Activated CD8-positive, alpha-beta memory T cell treated with anti-CD3 and anti-CD28 coated beads for 24 hours (primary cell): Measurements from ENCODE around the gene RYR1.
"Not testable (repeated sequence)": the region's sequence is repeated elsewhere in the genome, so short reads cannot be mapped to it uniquely, and the experiment has no call there.

ENCODE experiments used
- DNase-seq: peaks from one replicate; pipeline ENCODE4 v3.0.0-alpha.2; 2020

Gene RYR1

DNA sequence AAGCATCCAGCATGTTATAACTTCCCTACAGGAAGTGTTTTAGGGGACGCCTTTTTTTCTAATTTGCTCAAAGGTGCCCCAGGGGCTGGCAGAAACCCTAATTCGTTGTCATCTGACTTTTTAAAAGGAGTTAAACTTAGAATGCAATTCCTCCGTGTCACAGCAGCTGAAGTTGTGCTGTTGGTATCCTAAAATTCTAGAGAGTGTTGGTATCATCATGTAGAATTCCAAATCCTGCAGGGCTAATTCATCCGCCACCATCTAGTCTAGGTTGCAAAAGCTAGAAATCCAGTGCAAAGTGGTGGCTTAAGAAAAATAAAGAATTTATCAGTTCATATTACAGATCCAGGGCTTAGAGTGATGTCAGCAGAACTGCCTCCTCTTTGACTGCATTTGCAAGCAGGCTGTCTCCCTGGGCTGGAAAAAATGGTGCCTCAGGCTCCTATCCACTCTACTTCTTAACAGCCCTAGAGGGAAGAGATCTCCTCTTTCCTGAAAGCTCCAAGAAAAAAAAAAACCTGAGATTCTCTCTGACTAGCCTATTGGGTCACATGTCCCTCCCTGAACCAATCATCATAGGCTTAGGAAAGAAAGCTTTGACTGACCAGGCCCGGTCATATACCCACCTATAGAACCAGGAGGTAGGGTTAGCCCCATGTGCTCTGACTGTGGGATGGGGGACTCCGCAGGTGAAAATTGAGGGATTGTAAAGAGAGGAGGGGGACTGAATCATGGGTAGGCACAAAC, 111.3 kb downstream of the RYR1 start:
- DNase-seq = no peak

DNA sequence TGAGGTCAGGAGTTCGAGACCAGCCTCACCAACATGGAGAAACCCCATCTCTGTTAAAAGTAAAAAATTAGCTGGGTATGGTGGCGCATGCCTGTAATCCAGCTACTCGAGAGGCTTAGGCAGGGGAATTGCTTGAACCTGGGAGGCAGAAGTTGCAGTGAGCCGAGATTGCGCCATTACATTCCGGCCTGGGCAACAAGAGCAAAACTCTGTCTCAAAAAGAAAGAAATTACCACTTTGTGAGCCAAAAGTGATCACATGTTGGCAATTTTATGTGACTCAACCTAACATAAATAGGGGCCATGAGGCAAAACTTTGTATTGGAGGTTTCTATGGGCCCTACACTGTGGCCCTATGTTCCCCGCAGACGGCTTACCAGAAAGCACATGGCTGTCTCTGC, 112.1 kb downstream of the RYR1 start:
- DNase-seq = no peak

DNA sequence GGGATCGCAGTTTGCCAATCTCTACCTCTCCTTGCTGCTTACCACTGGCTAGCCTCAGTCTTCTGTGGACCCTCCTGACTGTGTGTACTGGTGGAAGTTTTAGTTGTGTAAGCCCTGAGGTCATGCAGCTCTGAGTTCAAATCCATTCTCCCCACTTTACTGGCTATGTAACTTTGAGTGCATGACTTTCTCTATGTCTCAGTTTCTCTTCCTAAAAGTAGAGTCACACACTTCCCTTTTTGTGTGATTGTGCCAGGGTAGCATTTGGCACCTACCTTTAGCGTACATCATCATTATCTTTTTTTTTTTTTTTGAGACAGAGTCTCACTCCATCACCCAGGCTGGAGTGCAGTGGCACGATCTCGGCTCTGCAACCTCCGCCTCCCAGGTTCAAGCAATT, 113.9 kb downstream of the RYR1 start:
- DNase-seq = no peak

DNA sequence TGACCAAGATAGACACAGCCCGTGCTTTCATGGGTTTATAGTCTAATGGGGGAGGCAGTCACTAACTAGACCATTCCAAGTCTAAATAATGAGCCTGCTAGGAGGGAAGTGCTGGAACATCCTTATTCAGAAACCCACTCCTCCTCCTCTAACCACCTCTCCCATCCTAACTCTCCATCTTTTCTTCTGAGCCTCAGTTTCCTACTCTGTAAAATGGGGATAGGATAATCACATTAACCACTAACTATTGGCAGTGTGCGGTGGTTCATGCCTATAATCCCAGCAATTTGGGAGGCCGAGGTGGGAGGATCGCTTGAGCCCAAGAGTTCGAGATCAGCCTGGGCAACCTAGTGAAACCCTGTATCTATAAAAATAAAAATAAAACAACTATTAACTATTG, 115.6 kb downstream of the RYR1 start:
- DNase-seq = no peak

DNA sequence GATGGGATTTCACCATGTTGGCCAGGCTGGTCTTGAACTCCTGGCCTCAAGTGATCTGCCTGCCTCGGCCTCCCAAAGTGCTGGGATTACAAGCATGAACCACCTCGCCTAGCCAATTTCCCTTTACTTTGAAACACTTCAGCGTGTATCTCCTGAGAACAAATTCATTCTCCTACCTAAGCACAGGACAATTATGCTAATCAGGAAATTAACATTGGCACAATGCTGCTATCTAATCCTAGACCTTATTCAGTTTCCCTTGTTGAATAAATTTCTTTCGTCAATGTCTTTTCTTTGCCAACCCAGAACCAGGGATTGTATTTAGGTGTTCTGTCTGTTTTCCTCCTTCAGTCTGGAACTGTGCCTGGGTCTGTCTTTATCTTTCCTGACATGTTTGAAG, 116.5 kb downstream of the RYR1 start:
- no peak for DNase-seq

DNA sequence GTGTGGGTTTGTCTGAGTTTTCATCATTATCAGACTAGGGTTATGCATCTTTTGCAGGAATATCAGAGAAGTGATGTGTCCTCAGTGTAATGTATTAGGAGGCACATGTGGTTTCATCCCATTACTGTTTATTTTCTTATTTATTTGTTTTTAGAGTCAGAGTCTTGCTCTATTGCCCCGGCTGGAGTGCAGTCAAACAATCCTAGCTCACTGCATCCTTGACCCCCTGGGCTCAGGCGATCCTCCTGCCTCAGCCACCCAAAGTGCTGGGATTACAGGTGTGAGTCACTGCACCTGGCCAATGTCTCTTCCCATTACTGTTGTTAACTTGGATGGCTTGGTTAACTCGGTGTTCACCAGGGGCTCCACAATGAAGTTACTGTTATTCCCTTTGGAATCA, 116.9 kb downstream of the RYR1 start:
- DNase-seq = no peak

DNA sequence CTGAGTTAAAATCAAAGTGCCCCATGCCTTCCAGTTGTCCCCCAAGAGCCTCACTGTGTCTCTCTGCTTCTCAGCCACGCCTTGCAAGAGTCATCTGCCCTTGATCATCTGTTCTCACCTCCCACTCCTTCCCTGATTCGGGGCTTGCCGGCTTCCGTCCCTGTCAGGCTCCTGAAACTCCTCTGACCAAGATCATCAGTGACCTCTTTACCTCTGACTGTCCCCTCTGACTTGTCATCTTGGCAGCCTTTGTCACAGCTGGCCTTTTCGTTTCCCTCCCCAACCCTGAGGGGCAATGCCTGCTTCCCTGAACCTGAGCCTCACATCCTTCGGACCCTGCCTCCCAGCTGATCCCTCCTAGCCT, 117.9 kb downstream of the RYR1 start:
- peak; percentile 76 for DNase-seq

DNA sequence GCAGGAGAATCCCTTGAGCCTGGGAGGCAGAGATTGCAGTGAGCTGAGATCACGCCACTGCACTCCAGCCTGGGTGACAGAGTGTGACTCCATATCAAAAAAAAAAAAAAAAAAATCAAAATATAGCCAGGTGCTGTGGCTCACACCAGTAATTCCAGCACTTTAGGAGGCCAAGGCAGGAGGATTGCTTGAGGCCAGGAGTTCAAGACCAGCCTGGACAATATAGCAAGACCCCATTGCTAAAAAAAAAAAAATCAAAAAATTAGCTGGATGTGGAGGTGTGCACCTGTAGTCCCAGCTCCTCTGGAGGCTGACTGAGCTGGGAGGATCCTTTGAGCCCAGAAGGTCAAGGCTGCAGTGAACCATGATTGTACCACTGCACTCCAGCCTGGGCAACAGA, 119.7 kb downstream of the RYR1 start:
- not testable (repeated sequence) for DNase-seq

DNA sequence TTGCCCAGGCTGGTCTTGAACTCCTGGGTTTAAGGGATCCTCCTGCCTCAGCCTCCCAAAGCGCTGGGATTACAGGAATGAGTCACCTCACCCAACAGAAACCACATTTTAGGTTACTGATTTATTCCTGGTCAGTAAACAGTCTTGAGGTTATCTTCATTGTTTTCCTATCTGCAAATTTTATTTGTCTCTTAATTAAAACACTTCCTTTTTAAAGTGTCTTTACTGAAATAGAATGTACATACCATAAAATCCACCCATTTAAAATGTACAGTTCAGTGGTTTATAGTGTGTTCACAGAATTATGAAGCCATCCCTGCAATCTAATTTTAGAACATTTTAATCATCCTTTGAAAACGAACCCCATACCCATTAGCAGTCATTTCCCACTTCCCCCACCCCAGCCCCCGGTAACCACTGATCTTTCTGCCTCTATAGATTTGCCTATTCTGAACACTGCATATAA, 121.2 kb downstream of the RYR1 start:
- no peak for DNase-seq

DNA sequence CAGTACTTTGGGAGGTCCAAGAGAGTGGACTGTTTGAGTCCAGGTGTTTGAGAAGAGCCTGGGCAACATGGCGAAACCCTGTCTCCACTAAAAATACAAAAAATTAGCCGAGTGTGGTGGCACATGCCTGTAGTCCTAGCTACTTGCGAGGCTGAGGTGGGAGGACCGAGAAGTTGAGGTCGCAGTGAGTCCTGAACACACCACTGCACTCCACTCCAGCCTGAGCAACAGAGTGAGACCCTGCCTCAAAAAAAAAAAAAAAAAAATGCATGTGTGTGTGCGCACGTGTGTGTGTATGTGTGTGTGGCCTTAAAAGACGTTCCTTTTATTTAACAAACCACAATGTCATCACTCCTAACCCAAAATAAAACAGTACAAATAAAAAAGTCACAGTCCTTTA, 121.7 kb downstream of the RYR1 start:
- no peak for DNase-seq

DNA sequence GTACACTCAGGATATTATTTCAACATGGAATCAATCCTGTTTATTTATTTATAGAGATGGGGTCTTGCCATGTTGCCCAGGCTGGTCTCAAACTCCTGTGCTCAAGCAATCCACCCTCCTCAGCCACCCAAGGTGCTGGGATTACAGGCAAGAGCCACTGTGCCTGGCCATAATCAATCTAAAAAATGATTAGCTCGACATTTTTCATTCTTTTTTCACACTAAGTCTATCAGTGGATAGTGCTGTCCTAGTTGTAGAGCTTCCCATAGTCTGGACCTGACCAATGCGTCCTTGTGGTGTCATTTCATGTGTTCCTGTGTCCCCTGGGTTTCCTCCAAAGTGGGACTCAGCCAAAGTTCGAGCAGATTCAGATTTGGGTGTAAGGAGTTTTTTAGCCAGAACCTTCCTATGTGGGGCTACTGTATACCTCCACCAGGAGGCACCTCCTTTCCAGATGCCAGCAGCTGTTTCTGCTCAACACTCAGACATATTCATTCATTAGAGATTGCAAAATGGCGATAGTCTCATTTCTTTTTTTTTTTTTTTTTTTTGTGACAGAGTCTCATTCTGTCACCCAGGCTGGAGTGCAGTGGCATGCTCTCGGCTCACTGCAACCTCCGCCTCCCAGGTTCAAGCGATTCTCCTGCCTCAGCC, 123.2 kb downstream of the RYR1 start:
- DNase-seq = no peak

DNA sequence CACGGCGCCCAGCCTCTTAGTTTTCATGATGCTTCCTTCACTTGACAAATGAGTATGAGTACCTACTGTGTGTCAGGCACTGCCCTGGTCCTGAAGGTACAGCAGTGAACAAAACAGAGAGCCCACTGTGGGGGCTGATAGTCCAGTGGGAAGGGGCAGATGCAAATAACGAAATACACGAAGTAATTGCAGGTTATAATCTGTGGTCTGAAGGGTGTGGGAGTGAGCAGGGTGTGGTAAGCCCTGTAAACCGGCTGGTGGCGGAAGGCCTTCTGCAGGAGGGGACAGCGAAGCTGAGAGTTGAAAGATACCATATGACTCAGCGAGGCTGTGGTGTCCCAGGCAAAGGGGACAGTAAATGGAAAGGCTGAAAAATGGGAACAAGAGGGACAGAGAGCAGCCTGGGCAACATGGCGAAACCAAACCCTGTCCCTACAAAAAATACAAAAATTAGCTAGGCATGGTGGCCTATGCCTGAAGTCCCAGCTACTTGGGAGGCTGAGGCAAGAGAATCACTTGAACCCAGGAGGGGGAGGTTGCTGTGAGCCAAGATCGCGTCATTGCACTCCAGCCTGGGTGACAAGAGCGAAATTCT, 123.8 kb downstream of the RYR1 start:
- no peak for DNase-seq

DNA sequence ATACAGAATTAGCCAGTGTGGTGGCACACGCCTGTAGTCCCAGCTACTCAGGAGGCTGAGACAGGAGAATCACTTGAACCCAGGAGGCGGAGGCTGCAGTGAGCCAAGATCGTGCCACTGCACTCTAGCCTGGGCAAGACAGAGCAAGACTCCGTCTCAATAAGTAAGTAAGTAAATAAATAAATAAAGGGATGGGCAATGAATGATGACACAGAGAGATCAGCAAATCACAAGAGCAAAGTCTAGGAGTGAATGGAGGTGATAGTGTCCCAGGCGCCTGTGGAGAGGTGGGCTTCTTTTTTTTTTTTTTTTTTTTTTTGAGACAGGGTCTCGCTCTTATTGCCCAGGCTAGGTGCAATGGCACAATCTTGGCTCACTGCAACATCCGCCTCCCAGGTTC, 125.4 kb downstream of the RYR1 start:
- DNase-seq = not testable (repeated sequence)

DNA sequence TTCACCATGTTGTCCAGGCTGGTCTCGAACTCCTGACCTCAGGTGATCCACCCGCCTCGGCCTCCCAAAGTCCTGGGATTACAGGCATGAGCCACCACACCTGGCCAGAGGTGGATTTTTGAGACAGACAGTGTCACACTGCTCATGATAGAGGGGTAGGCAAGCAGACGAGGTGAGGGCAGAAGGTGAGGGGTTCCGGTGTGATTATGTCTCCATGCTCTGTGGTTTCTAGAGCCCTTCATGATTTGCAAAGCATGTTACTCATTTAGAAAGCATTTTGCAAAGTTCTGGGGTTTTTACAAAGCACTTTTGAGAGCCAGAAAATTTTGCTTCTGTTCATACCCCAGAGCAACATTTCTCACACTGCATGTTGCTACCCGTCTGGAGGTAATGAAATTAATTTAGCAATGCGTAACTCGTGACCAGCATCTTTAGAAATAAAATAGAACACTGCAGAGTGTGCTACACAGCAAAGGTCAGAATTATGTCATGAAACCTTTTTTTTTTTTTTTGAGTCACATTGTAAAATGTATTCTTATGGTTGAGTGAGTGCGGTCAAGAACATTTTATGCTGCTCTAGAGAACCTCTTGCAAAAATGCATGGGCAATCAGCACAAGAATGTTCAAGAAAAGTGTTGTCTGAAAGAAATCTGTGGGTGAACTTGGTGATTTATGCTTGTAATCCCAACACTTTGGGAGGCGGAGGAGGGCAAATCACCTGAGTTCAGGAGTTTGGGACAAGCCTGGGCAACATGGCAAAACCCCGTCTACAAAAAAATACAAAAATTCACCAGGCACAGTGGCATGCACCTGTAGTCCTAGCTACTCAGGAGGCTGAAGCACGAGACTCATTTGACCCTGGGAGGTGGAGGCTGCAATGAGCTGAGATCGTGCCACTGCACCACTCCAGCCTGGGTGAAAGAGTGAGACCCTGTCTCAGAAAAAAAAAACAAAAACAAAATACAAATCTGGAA, 126.2 kb downstream of the RYR1 start:
- peak; percentile 65 for DNase-seq

DNA sequence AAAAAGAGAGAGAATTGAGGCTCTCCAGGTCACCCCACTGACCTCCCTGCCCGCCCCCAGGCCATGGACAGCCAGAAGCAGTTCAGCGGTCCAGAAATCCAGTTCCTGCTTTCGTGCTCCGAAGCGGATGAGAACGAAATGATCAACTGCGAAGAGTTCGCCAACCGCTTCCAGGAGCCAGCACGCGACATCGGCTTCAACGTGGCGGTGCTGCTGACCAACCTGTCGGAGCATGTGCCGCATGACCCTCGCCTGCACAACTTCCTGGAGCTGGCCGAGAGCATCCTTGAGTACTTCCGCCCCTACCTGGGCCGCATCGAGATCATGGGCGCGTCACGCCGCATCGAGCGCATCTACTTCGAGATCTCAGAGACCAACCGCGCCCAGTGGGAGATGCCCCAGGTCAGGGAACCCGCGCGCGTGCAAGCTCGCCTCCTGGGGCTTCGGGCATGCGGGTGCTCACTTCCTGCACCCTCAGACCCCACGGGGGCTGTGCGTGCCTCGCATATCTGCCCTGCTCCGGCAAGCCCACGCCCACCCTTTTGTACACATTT, 127.6 kb downstream of the RYR1 start:
- DNase-seq = no peak

DNA sequence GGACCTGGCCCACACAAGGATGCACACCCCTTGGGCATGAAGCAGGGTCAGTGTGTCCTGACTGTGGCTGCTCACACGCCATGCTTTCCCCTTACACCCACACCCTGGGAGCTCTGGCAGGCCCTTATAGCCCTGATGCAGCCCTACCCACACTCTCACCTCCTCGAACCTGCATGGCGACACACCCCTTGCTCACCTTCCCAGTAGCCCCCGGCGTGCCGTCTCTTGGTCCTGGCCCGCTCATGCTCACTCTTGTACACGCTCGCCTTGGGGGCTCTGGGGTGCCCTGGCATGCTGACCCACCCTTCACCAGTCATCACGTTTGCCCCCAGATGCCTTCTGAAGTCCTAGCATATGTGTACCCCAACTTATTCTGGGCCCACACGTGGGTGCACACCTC, 128.2 kb downstream of the RYR1 start:
- DNase-seq = no peak

DNA sequence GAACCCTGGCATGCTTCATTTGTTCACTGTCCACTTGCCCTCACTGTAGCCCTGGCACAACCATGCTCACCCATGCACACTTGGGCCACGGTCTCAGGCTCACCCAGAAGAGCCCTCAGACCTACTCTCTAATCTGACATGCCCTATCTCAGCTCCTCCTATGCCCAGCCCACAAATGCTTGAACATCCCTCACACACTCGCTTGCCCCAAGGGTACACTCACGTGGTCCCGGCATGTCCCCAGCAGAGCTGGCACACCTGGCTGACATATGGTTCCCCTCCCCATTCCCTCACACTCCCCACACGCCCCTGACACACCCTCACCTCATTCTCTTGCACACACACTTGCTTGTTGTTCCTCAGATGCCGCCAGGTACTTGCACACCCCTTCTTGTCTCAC, 128.6 kb downstream of the RYR1 start:
- DNase-seq = no peak

DNA sequence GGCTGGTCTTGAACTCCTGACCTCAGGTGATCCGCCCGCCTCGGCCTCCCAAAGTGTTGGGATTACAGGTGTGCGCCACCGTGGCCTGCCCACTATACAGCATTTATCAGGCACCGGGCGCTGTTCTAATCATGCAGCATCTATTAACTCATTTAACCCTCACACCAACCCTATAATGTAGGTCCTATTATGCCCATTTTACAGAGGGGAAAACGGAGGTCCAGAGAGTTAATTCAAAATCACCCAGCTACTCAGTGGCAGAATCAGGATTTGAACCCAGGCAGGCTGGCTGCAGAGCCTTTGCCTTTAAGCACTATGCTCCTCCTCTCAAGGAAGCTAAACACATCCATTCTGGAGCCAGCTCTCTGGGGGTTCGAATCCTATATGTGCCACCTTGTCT, 130.0 kb downstream of the RYR1 start:
- no peak for DNase-seq

DNA sequence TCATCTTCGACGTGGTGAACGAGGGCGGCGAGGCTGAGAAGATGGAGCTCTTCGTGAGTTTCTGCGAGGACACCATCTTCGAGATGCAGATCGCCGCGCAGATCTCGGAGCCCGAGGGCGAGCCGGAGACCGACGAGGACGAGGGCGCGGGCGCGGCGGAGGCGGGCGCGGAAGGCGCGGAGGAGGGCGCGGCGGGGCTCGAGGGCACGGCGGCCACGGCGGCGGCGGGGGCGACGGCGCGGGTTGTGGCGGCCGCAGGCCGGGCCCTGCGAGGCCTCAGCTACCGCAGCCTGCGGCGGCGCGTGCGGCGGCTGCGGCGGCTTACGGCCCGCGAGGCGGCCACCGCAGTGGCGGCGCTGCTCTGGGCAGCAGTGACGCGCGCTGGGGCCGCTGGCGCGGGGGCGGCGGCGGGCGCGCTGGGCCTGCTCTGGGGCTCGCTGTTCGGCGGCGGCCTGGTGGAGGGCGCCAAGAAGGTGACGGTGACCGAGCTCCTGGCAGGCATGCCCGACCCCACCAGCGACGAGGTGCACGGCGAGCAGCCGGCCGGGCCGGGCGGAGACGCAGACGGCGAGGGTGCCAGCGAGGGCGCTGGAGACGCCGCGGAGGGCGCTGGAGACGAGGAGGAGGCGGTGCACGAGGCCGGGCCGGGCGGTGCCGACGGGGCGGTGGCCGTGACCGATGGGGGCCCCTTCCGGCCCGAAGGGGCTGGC, 131.6 kb downstream of the RYR1 start:
- DNase-seq = peak; percentile 67

DNA sequence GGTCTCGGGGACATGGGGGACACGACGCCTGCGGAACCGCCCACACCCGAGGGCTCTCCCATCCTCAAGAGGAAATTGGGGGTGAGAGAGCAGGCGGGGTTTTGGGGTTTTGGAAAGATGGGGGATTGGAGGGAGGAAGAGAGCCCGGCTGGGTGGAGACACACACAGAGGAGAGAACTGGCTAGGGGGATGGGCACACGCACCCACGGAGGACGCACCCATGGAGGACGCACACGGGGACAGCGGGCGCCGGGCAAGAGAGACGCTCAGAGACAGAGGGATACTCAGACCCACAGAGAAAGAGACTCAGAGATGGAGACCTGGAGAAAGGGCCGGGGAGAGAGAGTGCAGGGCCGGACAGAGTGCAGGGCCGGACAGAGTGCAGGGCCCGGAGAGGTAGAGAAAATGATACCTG, 132.2 kb downstream of the RYR1 start:
- no peak for DNase-seq

DNA sequence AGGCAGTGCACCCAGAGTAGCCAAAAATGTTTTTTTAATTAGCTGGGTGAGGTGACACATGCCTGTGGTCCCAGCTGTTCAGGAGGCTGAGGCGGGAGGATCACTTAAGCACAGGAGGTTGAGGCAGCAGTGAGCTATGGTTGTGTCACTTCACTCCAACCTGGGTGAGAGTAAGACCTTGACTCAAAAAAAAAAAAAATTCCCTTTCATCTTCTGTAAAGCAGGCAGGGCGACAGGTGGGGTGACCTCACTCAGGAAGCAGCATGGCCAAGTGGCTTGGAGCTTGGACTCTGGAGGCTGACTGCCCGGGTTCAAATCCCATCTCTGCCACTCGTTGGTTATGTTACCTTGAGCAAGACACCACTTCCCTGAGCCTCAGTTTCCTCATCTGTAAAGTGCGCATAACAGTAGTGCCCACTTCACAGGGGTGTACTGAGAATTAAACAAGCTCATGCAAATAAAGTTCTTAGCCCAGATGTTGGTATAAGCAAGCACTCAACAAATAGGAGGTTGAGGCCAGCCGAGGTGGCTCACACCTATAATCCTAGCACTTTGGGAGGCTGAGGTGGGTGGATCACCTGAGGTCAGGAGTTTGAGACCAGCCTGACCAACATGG, 136.0 kb downstream of the RYR1 start:
- no peak for DNase-seq

DNA sequence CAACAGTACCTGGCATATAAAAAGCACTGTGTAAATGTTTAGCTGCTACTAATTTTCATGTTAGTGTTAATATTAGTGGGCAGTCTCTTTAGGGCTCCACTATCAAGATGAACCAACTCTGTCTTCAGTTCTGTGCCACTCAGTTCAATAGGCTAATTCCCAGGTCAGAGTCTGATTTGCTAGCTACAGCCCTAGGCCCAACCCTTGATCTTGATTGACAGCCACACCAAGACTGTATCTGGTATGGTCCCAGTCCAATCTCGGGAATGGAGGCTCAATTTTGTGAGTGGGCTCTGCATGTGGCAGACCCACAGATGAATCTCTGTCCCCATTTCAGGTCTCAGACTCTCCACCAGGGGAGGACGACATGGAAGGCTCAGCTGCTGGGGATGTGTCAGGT, 138.2 kb downstream of the RYR1 start:
- DNase-seq = no peak
